ENCODE measurements around the gene SLC36A1. TPM values are rescaled to one million over a fixed set of nuclear protein-coding genes. Genes with fewer than 3 reads are reported as not detected.

SLC36A1 gene
- total RNA-seq, 1 donor from 2014 or later, result 24.9 TPM

- DNase-seq (ENCODE audit: low spot score), result no peak
- ATAC-seq, result no peak
- intact Hi-C loops (cut with DNase I), result no loop called here
Observed at GRCh38 chr5:151517122-151517920, 69.9 kb downstream of the SLC36A1 start.

DNA sequence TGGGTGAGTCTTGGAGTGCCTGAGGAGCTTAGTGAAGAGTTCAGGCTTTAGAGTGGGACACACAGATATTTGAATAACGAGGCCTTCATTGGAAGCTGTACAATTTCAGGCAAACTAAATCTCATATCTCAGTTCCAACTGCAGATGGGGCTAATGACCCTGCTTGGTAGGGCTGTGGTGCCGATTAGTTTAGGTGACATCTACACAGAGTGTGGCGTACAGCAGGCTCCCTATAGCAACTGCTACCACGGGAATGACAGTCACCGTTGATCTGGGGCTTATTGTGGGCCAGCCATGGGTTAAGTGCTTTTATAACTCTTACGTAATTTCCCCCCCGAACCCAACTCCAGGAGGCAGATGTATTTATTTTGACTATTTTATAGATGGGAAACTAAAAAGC is 72.9 kb downstream of the SLC36A1 start:
- DNase-seq (ENCODE audit: low spot score) (no peak), ATAC-seq (peak; percentile 64)
- intact Hi-C loops (cut with DNase I), result loop anchor here (2.0 kb wide), 1 partner anchor 33 kb away; no protein-coding TSS in a partner anchor

DNA sequence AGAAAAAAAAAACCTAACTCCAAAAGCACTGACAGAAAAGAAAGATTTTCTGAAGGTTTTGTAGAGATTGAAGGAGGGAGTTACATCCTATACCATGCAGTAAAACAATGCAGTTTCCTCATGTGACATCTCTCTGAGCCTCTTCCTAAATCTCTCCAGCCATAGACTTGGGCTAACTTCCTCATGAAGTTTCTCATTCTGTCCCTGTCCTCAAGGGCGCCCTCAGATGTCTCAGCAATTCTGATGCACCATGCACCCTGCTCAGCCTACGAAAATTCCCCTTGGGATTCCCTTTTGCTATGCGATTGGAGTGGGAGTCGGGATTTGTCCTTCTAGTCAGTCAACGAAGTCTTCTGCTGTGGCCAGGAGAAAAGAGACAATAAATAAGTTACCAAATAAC is 74.8 kb downstream of the SLC36A1 start:
- no peak for ATAC-seq
- DNase-seq (ENCODE audit: low spot score), result no peak
- intact Hi-C loops (cut with DNase I), result no loop called here

GRCh38 chr5:151523335-151523734 is 75.9 kb downstream of the SLC36A1 start:
- ATAC-seq, result peak; percentile 40
- DNase-seq (ENCODE audit: low spot score), result no peak
- intact Hi-C loops (cut with DNase I), result no loop called here

- no peak for DNase-seq (ENCODE audit: low spot score)
- ATAC-seq, result no peak
- intact Hi-C loops (cut with DNase I), result no loop called here
Observed at GRCh38 chr5:151528153-151528552, 80.8 kb downstream of the SLC36A1 start.

GRCh38 chr5:151528996-151529395 is 81.6 kb downstream of the SLC36A1 start:
- ATAC-seq, result no peak
- intact Hi-C loops (cut with DNase I), result no loop called here
- DNase-seq (ENCODE audit: low spot score), result no peak

GRCh38 chr5:151531581-151531980 is 84.2 kb downstream of the SLC36A1 start:
- intact Hi-C loops (cut with DNase I), result no loop called here

GRCh38 chr5:151532416-151532815 is 85.0 kb downstream of the SLC36A1 start:
- ATAC-seq (no peak), DNase-seq (ENCODE audit: low spot score) (no peak)
- intact Hi-C loops (cut with DNase I), result no loop called here

More at GRCh38 chr5:151531581-151531980, 84.2 kb downstream of the SLC36A1 start:
- peak; percentile 8 for ATAC-seq
- no peak for DNase-seq (ENCODE audit: low spot score)

DNA sequence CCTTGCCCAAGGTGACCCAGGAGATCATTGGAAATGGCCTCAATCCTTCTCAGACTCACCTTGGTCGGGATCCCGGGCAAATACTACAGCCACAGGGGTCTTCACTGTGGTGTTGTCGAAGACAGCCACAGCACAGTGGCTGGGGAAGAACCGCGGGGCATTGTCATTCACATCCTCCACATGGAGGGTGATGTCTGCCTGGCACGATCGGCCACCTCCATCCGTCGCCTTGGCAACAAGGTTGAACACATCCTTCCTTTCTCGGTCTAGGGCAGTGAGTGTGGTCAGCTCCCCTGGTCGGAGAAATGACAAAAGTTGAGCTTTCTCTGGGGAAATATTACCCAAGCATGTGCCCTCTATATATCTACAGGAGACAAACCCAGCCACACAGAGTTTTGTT is 86.9 kb downstream of the SLC36A1 start:
- no peak for DNase-seq (ENCODE audit: low spot score)
- intact Hi-C loops (cut with DNase I), result no loop called here
- ATAC-seq, result no peak

GRCh38 chr5:151537044-151537443 is 89.6 kb downstream of the SLC36A1 start:
- intact Hi-C loops (cut with DNase I), result no loop called here
- ATAC-seq (no peak), DNase-seq (ENCODE audit: low spot score) (no peak)

DNA sequence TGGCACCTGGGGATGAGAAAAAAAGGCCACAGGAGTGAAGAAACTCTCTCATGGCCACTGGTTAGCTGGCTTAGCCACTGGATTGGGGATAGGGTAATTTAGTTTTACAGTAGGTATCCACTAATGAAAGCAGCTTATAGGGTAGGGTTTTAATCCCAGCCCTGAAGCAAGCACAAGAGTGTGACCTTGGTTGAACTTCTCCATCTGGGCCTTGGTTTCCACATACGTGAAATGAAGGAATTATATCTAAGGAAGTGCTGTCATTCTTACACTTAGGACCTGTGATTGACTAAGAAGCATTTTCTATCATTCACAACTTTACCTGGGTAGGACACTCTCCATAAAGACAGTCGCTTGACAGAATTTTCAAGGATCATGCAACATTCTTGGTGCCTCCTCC is 94.2 kb downstream of the SLC36A1 start:
- intact Hi-C loops (cut with DNase I), result no loop called here
- no peak for DNase-seq (ENCODE audit: low spot score)
- ATAC-seq, result no peak

Small RNA genes lying within 50 kb of the gene (microRNA-seq; reads per million reads assigned to microRNA genes)
- gene MIR6499, result not detected

Other genes with a start within 250 kb of the SLC36A1 start
- gene CCDC69, start 223.5 kb upstream of the SLC36A1 start, total RNA-seq, result 45.8 TPM
- 41.9 TPM for gene GM2A, start 194.4 kb upstream of the SLC36A1 start, total RNA-seq
- gene SLC36A3, start 143.8 kb upstream of the SLC36A1 start, total RNA-seq, result not detected
- 30.2 TPM for gene SLC36A2, start 100.0 kb upstream of the SLC36A1 start, total RNA-seq
- gene FAT2, start 143.7 kb downstream of the SLC36A1 start, total RNA-seq, result 0.40 TPM
- 3,484 TPM for gene SPARC, start 239.3 kb downstream of the SLC36A1 start, total RNA-seq